Glutamatergic neuron (in vitro differentiated cells): ENCODE measurements around the gene TEX51. TPM values are rescaled to one million over a fixed set of nuclear protein-coding genes. Genes with fewer than 3 reads are reported as not detected.

ENCODE experiments used
- DNase-seq: peaks from one replicate; pipeline ENCODE4 v3.0.0; 2022
- H3K27ac Mint-ChIP-seq: one replicate; pipeline ENCODE4 v1.8.0; 2020; ENCODE audit warnings: mild to moderate bottlenecking, mixed read lengths, inconsistent platforms; ENCODE audit not compliant: unreplicated experiment
- H3K27me3 Mint-ChIP-seq: one replicate; pipeline ENCODE4 v1.8.0; 2020; ENCODE audit warnings: mild to moderate bottlenecking, moderate library complexity, mixed read lengths, inconsistent platforms; ENCODE audit not compliant: unreplicated experiment
- H3K36me3 Mint-ChIP-seq: one replicate; pipeline ENCODE4 v1.8.0; 2020; ENCODE audit warnings: mild to moderate bottlenecking, mixed read lengths, inconsistent platforms; ENCODE audit not compliant: unreplicated experiment
- H3K4me1 Mint-ChIP-seq: one replicate; pipeline ENCODE4 v1.8.0; 2020; ENCODE audit warnings: mild to moderate bottlenecking, low read depth, mixed read lengths, inconsistent platforms; ENCODE audit not compliant: unreplicated experiment
- H3K4me3 Mint-ChIP-seq: one replicate; pipeline ENCODE4 v1.8.0; 2020; ENCODE audit warnings: mild to moderate bottlenecking, mixed read lengths, inconsistent platforms; ENCODE audit not compliant: unreplicated experiment
- H3K9me3 Mint-ChIP-seq: one replicate; pipeline ENCODE4 v1.8.0; 2020; ENCODE audit warnings: mild to moderate bottlenecking, moderate library complexity, mixed read lengths, inconsistent platforms; ENCODE audit not compliant: unreplicated experiment
- total RNA-seq: library from RNA; stranded (reverse); fragmentation: NEBNext Ultra II Directional; extraction: Animal tissue kit (Norgen Biotek cat#: 25700); gene quantifications from one replicate; pipeline ENCODE4 v1.2.1, GENCODE V29; 2021; ENCODE audit not compliant: unreplicated experiment
- TF ChIP-seq, protein P1 (sequence below): fragments of 200-600 bp; sonication (generic); IDR thresholded peaks from one replicate; pipeline ENCODE4 v1.5.0; 2021; ENCODE audit not compliant: partially characterized antibody, unreplicated experiment

Gene TEX51
- total RNA-seq, 1 donor from 2014 or later = not detected

DNA sequence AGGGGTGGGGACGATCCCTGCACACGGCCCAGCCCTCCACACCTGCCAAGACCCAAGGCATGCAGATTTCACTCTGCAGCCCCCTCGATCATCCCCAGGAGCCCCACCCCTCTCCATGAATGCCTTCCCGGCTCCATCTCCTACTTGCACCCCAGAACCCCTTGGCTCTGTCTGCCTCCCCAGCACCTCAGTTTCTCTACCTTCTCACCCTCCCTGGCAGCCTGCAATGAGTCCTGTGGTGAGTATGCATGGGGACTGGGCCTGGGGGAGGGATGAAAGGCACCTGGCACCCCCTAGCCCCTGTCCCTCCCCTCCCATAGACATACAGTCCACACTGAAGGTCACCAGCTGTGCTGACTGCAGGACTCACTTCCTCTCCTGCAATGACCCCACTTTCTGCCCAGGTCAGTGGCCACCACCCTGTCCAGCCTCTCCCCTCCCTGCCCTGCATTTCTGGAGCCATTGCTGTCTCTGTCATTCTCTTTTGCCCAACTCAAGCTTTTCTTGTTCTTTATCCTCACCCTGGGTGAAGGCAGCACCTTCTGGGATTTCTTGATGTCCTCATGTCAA, 1.0 kb downstream of the TEX51 start:
- H3K4me1 Mint-ChIP-seq = no peaks in the 10 kb centered on the region

DNA sequence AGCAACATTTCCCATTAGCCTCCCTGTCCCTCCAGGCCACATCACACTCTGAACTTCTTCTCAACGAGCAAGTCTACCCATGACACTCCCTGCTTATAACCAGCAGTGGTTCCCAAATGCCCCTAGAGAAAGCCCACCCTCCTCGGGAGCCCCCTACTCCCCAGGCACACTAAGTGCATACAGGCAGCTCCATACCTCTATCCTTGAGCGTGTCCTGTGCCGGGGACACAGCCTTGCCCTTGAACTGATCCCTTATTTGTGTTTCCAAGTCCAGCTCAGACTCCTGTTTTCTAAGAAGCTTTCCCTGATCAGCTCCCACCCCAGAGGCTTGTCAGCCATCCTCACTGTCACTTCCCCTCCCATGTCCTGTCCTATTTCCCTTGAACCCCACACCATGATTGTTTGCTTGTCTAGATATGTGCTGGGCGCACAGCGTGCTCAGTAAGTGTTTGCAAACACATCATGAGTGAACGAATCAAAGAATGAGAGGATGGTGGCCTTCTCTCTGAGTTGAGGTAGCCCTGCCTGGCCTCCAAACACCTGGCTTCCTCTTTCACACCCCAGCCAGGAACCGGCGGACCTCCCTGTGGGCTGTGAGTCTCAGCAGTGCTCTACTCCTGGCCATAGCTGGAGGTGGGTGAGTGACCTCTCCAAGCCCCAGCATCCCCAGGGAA, 2.1 kb downstream of the TEX51 start:
- no peaks in the 10 kb centered on the region for H3K4me1 Mint-ChIP-seq
- no peak for DNase-seq
- H3K4me3 Mint-ChIP-seq = no peak overlapping the region
- peaks cover 10% of the 10 kb centered on the region for H3K9me3 Mint-ChIP-seq
- H3K27ac Mint-ChIP-seq = no peak overlapping the region
- TF ChIP-seq, protein P1, sequence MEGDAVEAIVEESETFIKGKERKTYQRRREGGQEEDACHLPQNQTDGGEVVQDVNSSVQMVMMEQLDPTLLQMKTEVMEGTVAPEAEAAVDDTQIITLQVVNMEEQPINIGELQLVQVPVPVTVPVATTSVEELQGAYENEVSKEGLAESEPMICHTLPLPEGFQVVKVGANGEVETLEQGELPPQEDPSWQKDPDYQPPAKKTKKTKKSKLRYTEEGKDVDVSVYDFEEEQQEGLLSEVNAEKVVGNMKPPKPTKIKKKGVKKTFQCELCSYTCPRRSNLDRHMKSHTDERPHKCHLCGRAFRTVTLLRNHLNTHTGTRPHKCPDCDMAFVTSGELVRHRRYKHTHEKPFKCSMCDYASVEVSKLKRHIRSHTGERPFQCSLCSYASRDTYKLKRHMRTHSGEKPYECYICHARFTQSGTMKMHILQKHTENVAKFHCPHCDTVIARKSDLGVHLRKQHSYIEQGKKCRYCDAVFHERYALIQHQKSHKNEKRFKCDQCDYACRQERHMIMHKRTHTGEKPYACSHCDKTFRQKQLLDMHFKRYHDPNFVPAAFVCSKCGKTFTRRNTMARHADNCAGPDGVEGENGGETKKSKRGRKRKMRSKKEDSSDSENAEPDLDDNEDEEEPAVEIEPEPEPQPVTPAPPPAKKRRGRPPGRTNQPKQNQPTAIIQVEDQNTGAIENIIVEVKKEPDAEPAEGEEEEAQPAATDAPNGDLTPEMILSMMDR = no peak
- peaks cover 2% of the 10 kb centered on the region for H3K27me3 Mint-ChIP-seq
- H3K36me3 Mint-ChIP-seq = peaks cover 7% of the 10 kb centered on the region

More for the DNA sequence above, 1.0 kb downstream of the TEX51 start:
- Mint-ChIP-seq H3K9me3 (peaks cover 9% of the 10 kb centered on the region), H3K4me3 (no peak overlapping the region), H3K36me3 (peaks cover 7% of the 10 kb centered on the region), H3K27me3 (peaks cover 2% of the 10 kb centered on the region), H3K27ac (no peak overlapping the region)
- TF ChIP-seq, protein P1 = no peak
- DNase-seq = no peak

DNA sequence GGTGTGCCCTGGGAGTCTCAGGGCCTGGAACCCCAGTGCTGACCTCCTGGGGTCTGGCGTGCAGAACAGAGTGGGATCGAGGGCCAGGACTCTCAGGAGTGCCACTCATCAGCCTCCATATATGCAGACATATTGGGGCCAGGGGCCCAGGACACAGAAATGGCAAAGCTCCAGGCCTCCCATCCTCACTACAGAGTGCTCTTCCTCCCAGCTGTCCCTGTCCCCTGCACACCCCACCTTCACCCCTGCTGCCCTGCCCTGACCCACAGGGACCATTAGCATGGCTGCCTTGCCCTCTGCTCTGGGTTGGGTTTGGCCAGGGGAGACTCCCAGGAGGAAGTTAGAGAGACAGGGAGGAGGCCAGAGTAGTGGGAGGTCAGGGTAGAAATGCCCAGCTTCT, 2.8 kb downstream of the TEX51 start:
- peaks cover 10% of the 10 kb centered on the region for H3K9me3 Mint-ChIP-seq

DNA sequence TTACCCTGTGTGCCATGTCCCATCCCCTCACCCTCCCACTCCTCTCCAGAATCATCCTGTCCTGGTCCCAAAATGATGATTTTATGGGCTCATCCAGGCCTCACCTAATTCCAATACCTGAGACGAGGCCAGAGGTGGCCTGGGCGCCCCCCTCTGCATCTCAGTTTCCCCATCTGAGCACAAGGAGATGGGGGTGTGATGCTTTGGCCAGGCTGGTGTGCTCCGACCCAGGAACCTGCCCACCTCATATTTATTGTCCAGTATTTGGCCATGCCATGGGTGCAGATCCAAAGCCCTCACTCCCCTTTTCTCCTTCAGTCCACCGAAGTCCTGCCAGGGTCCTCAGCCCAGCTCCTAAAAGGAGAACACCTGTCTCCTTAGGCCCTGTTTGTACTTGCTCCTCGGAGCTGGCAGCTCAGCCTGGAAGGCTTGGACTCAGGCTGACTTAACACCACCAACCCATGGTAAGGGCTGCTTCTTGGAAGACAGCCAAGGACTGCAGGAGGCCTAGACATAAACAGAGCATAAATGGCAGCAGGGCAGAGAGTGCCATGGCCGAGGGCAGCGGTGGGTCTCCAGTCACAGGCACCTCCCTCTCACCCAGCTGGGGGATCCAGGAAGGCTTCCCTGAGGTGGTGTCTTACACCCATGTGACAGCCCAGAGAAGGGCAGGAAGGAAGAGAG, 3.6 kb downstream of the TEX51 start:
- TF ChIP-seq, protein P1 = no peak

More for the DNA sequence above, 2.8 kb downstream of the TEX51 start:
- H3K27ac Mint-ChIP-seq = no peak overlapping the region
- TF ChIP-seq, protein P1 = no peak
- DNase-seq = no peak
- H3K27me3 Mint-ChIP-seq = peaks cover 2% of the 10 kb centered on the region
- no peaks in the 10 kb centered on the region for H3K4me1 Mint-ChIP-seq
- H3K4me3 Mint-ChIP-seq = no peak overlapping the region
- H3K36me3 Mint-ChIP-seq = peaks cover 7% of the 10 kb centered on the region

DNA sequence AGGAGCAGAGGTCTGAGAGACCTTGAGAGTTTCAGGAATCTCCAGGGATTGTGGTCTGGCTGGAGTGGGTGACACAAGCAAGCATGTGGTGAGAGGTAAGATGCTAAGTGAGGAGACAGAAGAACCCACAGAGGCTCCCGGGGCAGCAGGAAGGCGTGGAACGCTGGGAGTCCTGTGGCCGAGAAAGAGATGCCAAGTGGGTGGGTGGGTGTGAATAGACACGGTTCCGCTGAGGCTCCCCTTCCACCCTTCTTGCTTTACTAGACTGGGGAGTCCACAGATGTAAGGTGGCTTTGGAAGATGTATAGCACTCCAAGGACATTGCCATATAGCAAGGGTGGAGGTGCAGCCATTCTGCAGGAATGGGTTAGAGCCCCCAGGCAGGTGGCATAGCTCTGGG, 4.2 kb downstream of the TEX51 start:
- H3K9me3 Mint-ChIP-seq = peaks cover 7% of the 10 kb centered on the region
- TF ChIP-seq, protein P1 = no peak
- no peak overlapping the region for H3K27ac Mint-ChIP-seq
- peaks cover 4% of the 10 kb centered on the region for H3K27me3 Mint-ChIP-seq
- H3K4me1 Mint-ChIP-seq = no peaks in the 10 kb centered on the region
- no peak for DNase-seq
- peaks cover 7% of the 10 kb centered on the region for H3K36me3 Mint-ChIP-seq
- no peak overlapping the region for H3K4me3 Mint-ChIP-seq

More for the DNA sequence above, 3.6 kb downstream of the TEX51 start:
- Mint-ChIP-seq H3K4me1 (no peaks in the 10 kb centered on the region), H3K4me3 (no peak overlapping the region), H3K27me3 (peaks cover 2% of the 10 kb centered on the region), H3K9me3 (peaks cover 7% of the 10 kb centered on the region), H3K36me3 (peaks cover 7% of the 10 kb centered on the region), H3K27ac (no peak overlapping the region)
- DNase-seq = no peak
